Uterus (tissue), 2 donors: Measurements from ENCODE around the gene SSTR3.

Source experiments
- POLR2A ChIP-seq, 2 donors: fragments of 450-650 bp; IDR thresholded peaks; one replicate each; pipeline ENCODE4 v1.6.1; 2016; ENCODE audit warnings: antibody characterized with exemption in 2 of 2, mild to moderate bottlenecking in 1 of 2, moderate library complexity in 1 of 2
- TF ChIP-seq, protein P1 (sequence below), 4 experiments: fragments of 200-600 bp in 2 of 4; fragments of 450-650 bp in 2 of 4; sonication (generic) in 2 of 4; IDR thresholded peaks; one replicate each; pipeline ENCODE4 v1.5.1; 2016 to 2019; ENCODE audit warnings: antibody characterized with exemption in 4 of 4, mild to moderate bottlenecking in 2 of 4, moderate library complexity in 1 of 4

- TF ChIP-seq, protein P1, sequence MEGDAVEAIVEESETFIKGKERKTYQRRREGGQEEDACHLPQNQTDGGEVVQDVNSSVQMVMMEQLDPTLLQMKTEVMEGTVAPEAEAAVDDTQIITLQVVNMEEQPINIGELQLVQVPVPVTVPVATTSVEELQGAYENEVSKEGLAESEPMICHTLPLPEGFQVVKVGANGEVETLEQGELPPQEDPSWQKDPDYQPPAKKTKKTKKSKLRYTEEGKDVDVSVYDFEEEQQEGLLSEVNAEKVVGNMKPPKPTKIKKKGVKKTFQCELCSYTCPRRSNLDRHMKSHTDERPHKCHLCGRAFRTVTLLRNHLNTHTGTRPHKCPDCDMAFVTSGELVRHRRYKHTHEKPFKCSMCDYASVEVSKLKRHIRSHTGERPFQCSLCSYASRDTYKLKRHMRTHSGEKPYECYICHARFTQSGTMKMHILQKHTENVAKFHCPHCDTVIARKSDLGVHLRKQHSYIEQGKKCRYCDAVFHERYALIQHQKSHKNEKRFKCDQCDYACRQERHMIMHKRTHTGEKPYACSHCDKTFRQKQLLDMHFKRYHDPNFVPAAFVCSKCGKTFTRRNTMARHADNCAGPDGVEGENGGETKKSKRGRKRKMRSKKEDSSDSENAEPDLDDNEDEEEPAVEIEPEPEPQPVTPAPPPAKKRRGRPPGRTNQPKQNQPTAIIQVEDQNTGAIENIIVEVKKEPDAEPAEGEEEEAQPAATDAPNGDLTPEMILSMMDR (IDR thresholded peaks at IDR 0.05) = no peak
- no peak for TF ChIP-seq POLR2A (IDR thresholded peaks at IDR 0.05)
These were observed 5.1 kb downstream of the SSTR3 start for GRCh38 chr22:37206841-37207821.
